Small intestine (tissue), 7 donors: ENCODE data around the gene MPDU1. TPM values are rescaled to one million over a fixed set of nuclear protein-coding genes. Genes with fewer than 3 reads are reported as not detected.

Experiments
- DNase-seq, 2 donors: peaks; one replicate each; pipeline versions ENCODE4 v3.0.0 to v3.0.0-alpha.2; 2013
- FAIRE-seq: peaks from 2 replicates; lab custom pipeline; 2012; peaks lifted over from hg19 to GRCh38; lab: Jason Lieb, UNC
- H3K27ac ChIP-seq, 3 donors: one replicate each; pipeline ENCODE4 v1.5.1; 2013; ENCODE audit warnings: low read length in 2 of 3, mild to moderate bottlenecking in 2 of 3, control low read depth in 1 of 3, inconsistent platforms in 1 of 3, low read depth in 1 of 3, moderate library complexity in 1 of 3
- H3K27me3 ChIP-seq, 3 donors: one replicate each; pipeline ENCODE4 v1.6.1; 2013; ENCODE audit warnings: low read length in 3 of 3, inconsistent platforms in 1 of 3; ENCODE audit not compliant: control insufficient read depth in 3 of 3, insufficient read depth in 3 of 3
- H3K36me3 ChIP-seq, 3 donors: one replicate each; pipeline ENCODE4 v1.6.1; 2013; ENCODE audit warnings: low read length in 3 of 3, inconsistent platforms in 1 of 3, low read depth in 1 of 3, mild to moderate bottlenecking in 1 of 3, moderate library complexity in 1 of 3; ENCODE audit not compliant: control insufficient read depth in 3 of 3, insufficient read depth in 2 of 3
- H3K4me1 ChIP-seq, 3 donors: one replicate each; pipeline ENCODE4 v1.6.1; 2013; ENCODE audit warnings: low read length in 2 of 3, inconsistent platforms in 1 of 3, low read depth in 1 of 3, mild to moderate bottlenecking in 1 of 3, moderate library complexity in 1 of 3; ENCODE audit not compliant: control insufficient read depth in 3 of 3, insufficient read depth in 2 of 3
- H3K4me3 ChIP-seq, 3 donors: one replicate each; pipeline ENCODE4 v1.5.1; 2013; ENCODE audit warnings: low read length in 3 of 3, control low read depth in 1 of 3, inconsistent platforms in 1 of 3, low read depth in 1 of 3, mild to moderate bottlenecking in 1 of 3, moderate library complexity in 1 of 3
- H3K9me3 ChIP-seq, 2 donors: one replicate each; pipeline ENCODE4 v1.6.1; 2013; ENCODE audit warnings: low read depth in 1 of 2, low read length in 1 of 2; ENCODE audit not compliant: control insufficient read depth in 2 of 2, insufficient read depth in 1 of 2
- WGBS, 3 donors: extraction: QIAGEN DNeasy Blood & Tissue Kit; methylation state at CpG; one replicate each; pipeline ENCODE4 v1.1.7; 2013; 5-methylcytosine and 5-hydroxymethylcytosine counted together
- polyA plus RNA-seq, 4 donors: library from polyadenylated mRNA; stranded (reverse) in 3 of 4; unstranded in 1 of 4; fragments of 200-250 nt in 3 of 4; fragments of 120-200 nt in 1 of 4; gene quantifications; one replicate each; pipeline versions ENCODE4 v1.2.1 to v1.2.3, GENCODE V29; 2013
- donor health status: healthy with polysubstance abuse.
- donor health status: control.
- donor health status: control.
- donor health status: Bipolar disorder and iron deficiency.
- donor health status: healthy.

MPDU1 gene
- polyA plus RNA-seq, 4 donors, result 69.7 to 126 (median 96.4) TPM

DNA sequence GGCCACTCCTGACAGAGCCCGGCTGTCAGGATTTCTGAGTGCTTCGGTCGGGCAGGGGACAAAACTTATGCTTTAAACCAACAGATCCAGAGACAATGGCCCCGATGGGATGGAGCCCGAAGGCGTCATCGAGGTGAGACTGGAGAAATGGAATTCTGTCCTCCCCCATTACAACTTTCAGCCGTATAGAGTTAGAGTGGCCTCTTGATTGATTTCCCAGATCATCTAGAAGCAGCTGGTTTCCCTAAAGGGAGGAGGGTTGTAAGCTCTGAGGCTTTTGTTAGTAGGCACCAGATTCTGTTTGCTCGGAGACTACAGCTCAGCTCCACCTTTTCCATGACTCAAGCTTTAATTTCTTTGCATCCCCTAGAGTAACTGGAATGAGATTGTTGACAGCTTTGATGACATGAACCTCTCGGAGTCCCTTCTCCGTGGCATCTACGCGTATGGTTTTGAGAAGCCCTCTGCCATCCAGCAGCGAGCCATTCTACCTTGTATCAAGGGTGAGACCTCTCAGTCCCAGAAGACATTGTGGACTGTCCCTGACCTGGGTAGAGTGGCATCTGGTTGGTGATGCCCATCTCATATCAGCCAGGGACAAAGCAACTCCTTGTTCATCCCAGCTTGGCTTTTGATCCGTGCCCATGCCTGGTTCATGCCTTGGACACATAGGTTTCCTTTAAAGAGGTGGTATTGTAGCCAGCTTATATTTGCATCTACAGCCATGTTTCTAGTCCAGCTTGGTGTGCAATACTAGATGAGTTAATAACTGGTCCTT, 9.3 kb upstream of the MPDU1 start:
- H3K4me1 ChIP-seq, result peaks cover 3 to 44% (median 9%) of the 10 kb centered on the region in 3 donors
- 13 to 17% (median 15%) methylated on average over 14 to 15 of the region's 15 CpGs for WGBS, 3 donors
- no peaks in the 10 kb centered on the region for H3K9me3 ChIP-seq
- H3K4me3 ChIP-seq, result peak overlapping the region; percentile 93 to 100 (median 99)
- H3K36me3 ChIP-seq, result peaks cover 14 to 84% (median 22%) of the 10 kb centered on the region in 3 donors
- FAIRE-seq, result no peak
- no peak for DNase-seq
- peak overlapping the region in 2 of 3 donors; percentile 62 to 99 for H3K27ac ChIP-seq
- no peaks in the 10 kb centered on the region for H3K27me3 ChIP-seq

DNA sequence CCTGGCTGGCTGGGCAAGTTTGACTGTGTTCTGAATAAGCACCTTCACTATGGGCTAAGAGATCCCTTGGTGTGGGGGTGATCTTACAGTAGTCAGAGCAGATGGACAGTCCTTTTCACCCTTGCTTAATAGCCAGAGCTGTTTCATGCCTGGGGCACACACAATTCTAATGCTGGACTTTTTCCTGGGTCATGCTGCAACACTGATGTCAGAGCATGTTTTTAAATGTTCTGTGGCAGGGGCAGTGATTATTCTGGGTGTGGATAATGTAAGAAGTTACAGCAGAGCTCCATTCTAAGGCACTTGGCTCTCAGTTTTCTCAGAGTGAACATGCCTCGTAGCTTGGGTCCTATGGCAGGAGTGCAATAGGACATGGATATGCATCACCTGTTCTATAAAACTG, 8.2 kb upstream of the MPDU1 start:
- H3K36me3 ChIP-seq, result peaks cover 14 to 87% (median 22%) of the 10 kb centered on the region in 3 donors
- no peak for DNase-seq
- no peaks in the 10 kb centered on the region for H3K9me3 ChIP-seq
- no peaks in the 10 kb centered on the region for H3K27me3 ChIP-seq
- peak overlapping the region in 1 of 3 donors; percentile 100 for H3K4me3 ChIP-seq
- H3K4me1 ChIP-seq, result peaks cover 3 to 54% (median 9%) of the 10 kb centered on the region in 3 donors
- peak overlapping the region in 2 of 3 donors; percentile 22 to 99 for H3K27ac ChIP-seq
- FAIRE-seq, result no peak
- 35 to 88% (median 47%) methylated on average over 1 of the region's 1 CpG for WGBS, 3 donors

- FAIRE-seq, result no peak
- no peaks in the 10 kb centered on the region for H3K27me3 ChIP-seq
- DNase-seq, result no peak
- H3K4me1 ChIP-seq, result peaks cover 3 to 58% (median 9%) of the 10 kb centered on the region in 3 donors
- peak overlapping the region in 2 of 3 donors; percentile 22 to 99 for H3K27ac ChIP-seq
- no peak overlapping the region for H3K4me3 ChIP-seq
- H3K9me3 ChIP-seq, result no peaks in the 10 kb centered on the region
- H3K36me3 ChIP-seq, result peaks cover 14 to 87% (median 19%) of the 10 kb centered on the region in 3 donors
- WGBS, 3 donors, result 56 to 63% (median 62%) methylated on average over 7 of the region's 7 CpGs
These were observed 7.7 kb upstream of the MPDU1 start for GRCh38 chr17:7575959-7576358.

DNA sequence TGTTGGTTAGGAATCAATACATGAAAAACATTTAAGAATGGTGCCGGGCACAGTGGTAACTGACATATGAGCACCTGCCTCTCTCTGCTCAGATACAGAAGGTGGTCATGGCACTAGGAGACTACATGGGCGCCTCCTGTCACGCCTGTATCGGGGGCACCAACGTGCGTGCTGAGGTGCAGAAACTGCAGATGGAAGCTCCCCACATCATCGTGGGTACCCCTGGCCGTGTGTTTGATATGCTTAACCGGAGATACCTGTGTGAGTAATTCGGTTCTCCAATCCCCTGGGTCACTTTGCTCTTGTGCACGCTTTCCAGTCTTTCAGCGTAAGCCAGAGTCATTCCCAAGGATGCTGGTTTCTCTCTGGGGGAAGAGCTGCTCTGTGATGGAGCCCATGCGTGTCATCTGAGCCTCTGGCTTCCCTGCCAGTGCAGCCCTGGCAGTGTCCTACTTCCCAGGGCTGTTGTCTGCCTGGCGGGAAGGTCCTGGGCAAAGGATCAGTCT, 7.2 kb upstream of the MPDU1 start:
- no peak for DNase-seq
- 72 to 76% (median 76%) methylated on average over 14 of the region's 14 CpGs for WGBS, 3 donors
- peaks cover 3 to 62% (median 9%) of the 10 kb centered on the region in 3 donors for H3K4me1 ChIP-seq

DNA sequence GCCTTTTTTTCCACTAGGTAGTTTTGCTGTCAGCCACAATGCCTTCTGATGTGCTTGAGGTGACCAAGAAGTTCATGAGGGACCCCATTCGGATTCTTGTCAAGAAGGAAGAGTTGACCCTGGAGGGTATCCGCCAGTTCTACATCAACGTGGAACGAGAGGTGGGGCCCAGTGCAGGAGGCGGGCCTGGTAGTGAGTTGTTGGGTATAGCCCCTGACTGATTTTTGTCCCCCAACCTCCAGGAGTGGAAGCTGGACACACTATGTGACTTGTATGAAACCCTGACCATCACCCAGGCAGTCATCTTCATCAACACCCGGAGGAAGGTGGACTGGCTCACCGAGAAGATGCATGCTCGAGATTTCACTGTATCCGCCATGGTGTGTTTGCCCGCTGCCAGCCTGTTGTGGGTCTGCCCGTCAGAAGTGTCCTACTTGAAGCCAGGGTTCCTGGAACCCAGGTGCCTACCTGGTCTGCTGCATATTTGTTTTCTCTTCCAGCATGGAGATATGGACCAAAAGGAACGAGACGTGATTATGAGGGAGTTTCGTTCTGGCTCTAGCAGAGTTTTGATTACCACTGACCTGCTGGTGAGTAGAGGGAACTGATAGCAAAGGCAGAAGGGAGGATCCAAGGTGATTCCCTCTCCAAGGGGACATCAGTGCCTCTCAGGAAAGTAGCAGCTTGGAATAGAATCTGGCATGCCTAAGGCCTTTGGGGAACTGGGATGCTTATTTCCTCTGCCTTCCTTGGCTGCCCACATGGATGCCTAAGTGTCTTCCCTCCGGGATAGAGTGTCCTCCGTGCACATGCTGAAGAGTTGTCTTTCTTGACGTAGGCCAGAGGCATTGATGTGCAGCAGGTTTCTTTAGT, 6.1 kb upstream of the MPDU1 start:
- peak overlapping the region; percentile 19 to 97 (median 38) for H3K27ac ChIP-seq
- DNase-seq (no peak), FAIRE-seq (no peak)
- H3K4me1 ChIP-seq, result peaks cover 3 to 65% (median 9%) of the 10 kb centered on the region in 3 donors
- no peaks in the 10 kb centered on the region for H3K9me3 ChIP-seq
- H3K4me3 ChIP-seq, result no peak overlapping the region
- 71 to 73% (median 71%) methylated on average over 17 of the region's 17 CpGs for WGBS, 3 donors
- H3K27me3 ChIP-seq, result no peaks in the 10 kb centered on the region
- peaks cover 14 to 93% (median 19%) of the 10 kb centered on the region in 3 donors for H3K36me3 ChIP-seq

More for the DNA sequence above, 7.2 kb upstream of the MPDU1 start:
- no peaks in the 10 kb centered on the region for H3K27me3 ChIP-seq
- no peak for FAIRE-seq
- H3K27ac ChIP-seq, result peak overlapping the region in 2 of 3 donors; percentile 42 to 97
- no peak overlapping the region for H3K4me3 ChIP-seq
- no peaks in the 10 kb centered on the region for H3K9me3 ChIP-seq
- H3K36me3 ChIP-seq, result peaks cover 14 to 87% (median 19%) of the 10 kb centered on the region in 3 donors

DNA sequence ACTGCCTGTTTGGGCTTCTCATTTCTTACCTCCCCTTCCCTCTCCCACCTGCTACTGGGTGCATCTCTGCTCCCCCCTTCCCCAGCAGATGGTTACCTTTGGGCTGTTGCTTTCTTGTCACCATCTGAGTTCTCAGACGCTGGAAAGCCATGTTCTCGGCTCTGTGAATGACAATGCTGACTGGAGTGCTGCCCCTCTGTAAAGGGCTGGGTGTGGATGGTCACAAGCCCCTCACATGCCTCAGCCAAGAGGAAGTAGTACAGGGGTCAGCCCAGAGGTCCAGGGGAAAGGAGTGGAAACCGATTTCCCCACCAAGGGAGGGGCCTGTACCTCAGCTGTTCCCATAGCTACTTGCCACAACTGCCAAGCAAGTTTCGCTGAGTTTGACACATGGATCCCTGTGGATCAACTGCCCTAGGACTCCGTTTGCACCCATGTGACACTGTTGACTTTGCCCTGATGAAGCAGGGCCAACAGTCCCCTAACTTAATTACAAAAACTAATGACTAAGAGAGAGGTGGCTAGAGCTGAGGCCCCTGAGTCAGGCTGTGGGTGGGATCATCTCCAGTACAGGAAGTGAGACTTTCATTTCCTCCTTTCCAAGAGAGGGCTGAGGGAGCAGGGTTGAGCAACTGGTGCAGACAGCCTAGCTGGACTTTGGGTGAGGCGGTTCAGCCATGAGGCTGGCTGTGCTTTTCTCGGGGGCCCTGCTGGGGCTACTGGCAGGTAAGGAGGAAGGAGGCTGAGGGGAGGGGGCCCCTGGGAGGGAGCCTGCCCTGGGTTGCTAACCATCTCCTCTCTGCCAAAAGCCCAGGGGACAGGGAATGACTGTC, 4.4 kb upstream of the MPDU1 start, which contains the start of gene CD68:
CD68 (plus strand) TSS at position 638 of the 833 bp plus-strand sequence; CDS start at position 678, 40 bp downstream.
- FAIRE-seq, result no peak
- peak within 1 kb of the TSS in 2 of 3 donors; percentile 67 to 69 for H3K4me3 ChIP-seq

DNA sequence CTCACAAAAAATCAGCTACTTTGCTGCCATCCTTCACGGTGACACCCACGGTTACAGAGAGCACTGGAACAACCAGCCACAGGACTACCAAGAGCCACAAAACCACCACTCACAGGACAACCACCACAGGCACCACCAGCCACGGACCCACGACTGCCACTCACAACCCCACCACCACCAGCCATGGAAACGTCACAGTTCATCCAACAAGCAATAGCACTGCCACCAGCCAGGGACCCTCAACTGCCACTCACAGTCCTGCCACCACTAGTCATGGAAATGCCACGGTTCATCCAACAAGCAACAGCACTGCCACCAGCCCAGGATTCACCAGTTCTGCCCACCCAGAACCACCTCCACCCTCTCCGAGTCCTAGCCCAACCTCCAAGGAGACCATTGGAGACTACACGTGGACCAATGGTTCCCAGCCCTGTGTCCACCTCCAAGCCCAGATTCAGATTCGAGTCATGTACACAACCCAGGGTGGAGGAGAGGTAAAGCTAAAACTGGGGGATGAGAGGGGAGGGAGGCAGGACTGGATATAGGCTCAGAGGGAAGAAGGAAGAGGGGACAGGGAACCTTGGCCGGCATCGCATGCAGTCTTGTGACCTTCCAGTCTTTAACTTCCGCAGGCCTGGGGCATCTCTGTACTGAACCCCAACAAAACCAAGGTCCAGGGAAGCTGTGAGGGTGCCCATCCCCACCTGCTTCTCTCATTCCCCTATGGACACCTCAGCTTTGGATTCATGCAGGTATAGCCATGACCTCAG, 3.6 kb upstream of the MPDU1 start:
- WGBS, 3 donors, result 28 to 54% (median 35%) methylated on average over 12 of the region's 12 CpGs
- FAIRE-seq, result no peak
- peak; percentile 27 to 49 for DNase-seq
- H3K36me3 ChIP-seq, result peaks cover 10 to 78% (median 19%) of the 10 kb centered on the region in 3 donors
- H3K9me3 ChIP-seq, result peaks cover 0 to 6% of the 10 kb centered on the region in 2 donors
- peaks cover 3 to 66% (median 18%) of the 10 kb centered on the region in 3 donors for H3K4me1 ChIP-seq
- no peaks in the 10 kb centered on the region for H3K27me3 ChIP-seq
- H3K4me3 ChIP-seq, result peak overlapping the region in 2 of 3 donors; percentile 67 to 69
- H3K27ac ChIP-seq, result peak overlapping the region; percentile 95 to 97 (median 97)

More for the DNA sequence above, 4.4 kb upstream of the MPDU1 start, which contains the start of gene CD68:
- 3 to 10% (median 9%) methylated on average over 6 to 7 of the region's 7 CpGs for WGBS, 3 donors
- peaks cover 3 to 71% (median 16%) of the 10 kb centered on the region in 3 donors for H3K4me1 ChIP-seq
- peak; percentile 96 to 98 for DNase-seq
- H3K27ac ChIP-seq, result peak within 1 kb of the TSS; percentile 95 to 97 (median 97)
- peaks cover 13 to 86% (median 19%) of the 10 kb centered on the region in 3 donors for H3K36me3 ChIP-seq
- no peaks in the 10 kb centered on the region for H3K27me3 ChIP-seq
- H3K9me3 ChIP-seq, result peaks cover 0 to 6% of the 10 kb centered on the region in 2 donors
